HG02610 (cell line): ENCODE results near the gene PYURF.

ENCODE experiments used
- ATAC-seq: cut with Tn5 transposase; IDR thresholded peaks from one replicate; pipeline ENCODE4 v1.9.1; 2021; ENCODE audit warnings: mild to moderate bottlenecking, moderate library complexity; ENCODE audit not compliant: unreplicated experiment

Gene PYURF

GRCh38 chr4:88514557-88515511, 8.7 kb downstream of the PYURF start:
- no peak for ATAC-seq

DNA sequence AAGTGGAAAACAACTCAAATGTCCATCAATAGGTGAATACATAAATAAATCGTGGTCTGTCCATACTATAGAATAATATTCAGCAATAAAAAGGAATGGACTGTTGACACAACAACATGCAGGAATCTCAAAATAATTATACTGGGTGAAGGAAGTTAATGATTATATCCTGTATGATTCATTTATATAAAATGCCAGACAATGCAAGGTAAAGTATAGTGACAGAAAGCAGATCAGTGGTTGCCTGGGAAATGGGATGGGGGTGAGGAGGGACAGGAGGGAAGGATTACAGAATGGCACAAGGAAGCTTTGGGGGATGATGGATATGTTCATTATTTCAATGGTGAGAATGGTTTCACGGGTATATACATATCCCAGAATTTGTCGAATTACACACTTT, 12.3 kb downstream of the PYURF start:
- ATAC-seq, result no peak

DNA sequence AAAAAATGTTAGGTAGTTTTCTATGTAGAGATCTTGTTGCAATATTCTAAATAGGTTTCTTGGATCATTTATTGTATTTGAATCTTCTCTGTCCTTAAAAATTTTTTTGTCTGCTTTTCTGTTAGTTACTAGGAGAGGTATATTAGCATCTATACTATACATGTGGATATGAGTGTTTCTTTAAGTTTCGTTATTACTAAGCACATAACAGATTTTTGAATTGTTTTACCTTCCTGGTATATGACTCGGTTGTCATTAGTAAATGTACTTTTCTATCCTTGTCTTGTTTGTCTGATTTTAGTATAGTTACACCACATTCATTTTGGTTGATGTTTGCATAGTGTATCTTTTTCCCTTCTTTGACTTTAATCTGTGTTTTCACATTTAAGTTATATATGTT, 20.2 kb downstream of the PYURF start:
- no peak for ATAC-seq

DNA sequence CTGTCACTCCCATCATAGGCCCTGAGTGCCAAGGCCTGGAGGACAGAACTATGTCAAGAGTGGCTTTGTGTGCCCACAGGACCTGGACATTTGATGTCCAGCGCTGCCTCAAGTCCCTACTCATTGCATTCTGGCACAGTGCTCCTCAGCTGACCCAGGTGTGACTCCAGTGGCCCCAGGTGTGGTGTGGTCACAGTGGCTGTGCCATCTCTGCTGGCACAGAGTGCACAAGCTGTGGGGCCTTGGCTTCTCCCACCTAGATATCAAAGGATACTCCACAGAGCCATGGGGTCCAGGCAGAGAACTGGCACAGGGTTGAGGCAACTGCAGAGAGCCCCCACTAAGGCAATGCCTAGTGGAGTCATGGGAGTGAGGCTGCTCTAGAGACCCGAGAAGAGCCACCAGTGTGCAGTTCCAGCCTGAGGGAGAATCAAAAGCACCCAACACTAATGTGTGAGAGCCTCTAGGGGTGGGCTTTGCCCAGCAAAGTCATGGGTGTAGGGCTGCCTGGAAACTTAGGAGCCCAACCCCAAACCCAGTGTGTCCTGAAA, 25.6 kb downstream of the PYURF start:
- ATAC-seq, result no peak

GRCh38 chr4:88489100-88489761, 34.3 kb downstream of the PYURF start:
- ATAC-seq, result no peak

DNA sequence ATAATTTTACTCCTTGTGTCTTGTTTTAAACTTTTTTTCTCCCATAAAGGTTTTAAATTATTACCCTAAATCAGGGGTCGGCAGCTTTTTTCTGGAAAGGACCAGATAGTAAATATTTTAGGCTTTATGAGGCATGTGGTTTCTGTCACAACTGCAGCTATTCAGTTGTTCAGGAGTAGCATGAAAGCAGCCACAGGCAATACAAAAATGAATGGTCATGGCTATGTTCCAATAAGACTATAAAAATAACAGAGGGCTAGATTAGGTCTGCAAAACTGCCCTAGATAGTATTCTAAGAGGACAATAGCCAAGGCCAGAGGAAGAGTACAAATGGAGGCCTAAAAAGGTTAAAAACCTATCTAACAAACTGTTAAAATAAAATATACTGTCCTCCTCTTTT, 42.0 kb downstream of the PYURF start:
- no peak for ATAC-seq

DNA sequence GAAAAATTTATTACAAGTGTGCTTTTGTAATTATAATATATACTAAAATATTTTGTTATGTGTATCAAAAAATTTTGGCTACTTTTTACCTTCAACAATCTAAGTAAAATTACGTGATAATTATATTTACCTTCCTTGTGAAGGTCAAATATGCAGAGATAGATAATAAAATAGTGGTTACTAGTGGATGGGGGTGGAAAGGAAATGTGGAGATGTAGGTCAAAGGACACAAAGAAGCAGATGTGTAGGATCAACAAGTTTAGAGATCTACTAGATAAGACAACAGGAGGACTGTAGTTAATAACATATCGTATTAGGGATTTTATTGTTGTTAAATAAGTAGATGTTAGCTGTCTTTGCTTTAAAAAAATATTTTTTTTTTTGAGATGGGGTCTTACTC, 45.3 kb downstream of the PYURF start:
- no peak for ATAC-seq

- ATAC-seq, result no peak
These were observed 46.2 kb downstream of the PYURF start for GRCh38 chr4:88477229-88477860.
